ENCODE measurements around the gene DRAXIN.

DNA sequence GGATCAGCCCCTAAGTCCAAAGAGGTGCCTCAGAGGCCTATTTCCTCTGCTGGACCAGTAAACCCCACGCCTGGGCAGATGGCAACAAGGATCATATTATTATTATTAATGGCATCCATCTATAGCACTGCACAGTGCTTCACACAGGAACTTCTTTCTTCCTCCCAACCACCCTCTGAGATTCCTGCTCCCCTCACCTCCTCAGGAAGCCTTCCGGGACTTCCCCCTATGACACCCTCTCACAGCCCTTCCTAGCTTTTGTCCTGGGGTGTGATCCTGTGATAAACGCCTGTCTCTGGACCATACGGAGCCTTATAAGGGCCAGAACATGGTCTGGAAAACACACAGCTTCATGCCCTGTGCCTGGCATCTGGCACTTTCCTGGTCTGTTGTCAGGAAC, 40.5 kb upstream of the DRAXIN start:
- no peak for TF ChIP-seq EZH2 (IDR thresholded peaks at IDR 0.05; ENCODE audit: borderline replicate concordance, low read length)
- TF ChIP-seq, protein P1, sequence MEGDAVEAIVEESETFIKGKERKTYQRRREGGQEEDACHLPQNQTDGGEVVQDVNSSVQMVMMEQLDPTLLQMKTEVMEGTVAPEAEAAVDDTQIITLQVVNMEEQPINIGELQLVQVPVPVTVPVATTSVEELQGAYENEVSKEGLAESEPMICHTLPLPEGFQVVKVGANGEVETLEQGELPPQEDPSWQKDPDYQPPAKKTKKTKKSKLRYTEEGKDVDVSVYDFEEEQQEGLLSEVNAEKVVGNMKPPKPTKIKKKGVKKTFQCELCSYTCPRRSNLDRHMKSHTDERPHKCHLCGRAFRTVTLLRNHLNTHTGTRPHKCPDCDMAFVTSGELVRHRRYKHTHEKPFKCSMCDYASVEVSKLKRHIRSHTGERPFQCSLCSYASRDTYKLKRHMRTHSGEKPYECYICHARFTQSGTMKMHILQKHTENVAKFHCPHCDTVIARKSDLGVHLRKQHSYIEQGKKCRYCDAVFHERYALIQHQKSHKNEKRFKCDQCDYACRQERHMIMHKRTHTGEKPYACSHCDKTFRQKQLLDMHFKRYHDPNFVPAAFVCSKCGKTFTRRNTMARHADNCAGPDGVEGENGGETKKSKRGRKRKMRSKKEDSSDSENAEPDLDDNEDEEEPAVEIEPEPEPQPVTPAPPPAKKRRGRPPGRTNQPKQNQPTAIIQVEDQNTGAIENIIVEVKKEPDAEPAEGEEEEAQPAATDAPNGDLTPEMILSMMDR (IDR thresholded peaks at IDR 0.05; ENCODE audit: low read length): no peak
